Measurements from ENCODE around the gene NEU2. TPM values are rescaled to one million over a fixed set of nuclear protein-coding genes. Genes with fewer than 3 reads are reported as not detected.
A peak's percentile ranks its signal among the peaks of the same experiment; 100 is the strongest.

Gene NEU2
- total and polyA plus RNA-seq, 2 of the 13 experiments (the other 11 are each of a cell fraction or from before 2014, with no cell fraction given): not detected

- Histone ChIP-seq H3K9me3 (ENCODE audit: low read length) (no peaks in the 10 kb centered on the region), H3K79me2 (ENCODE audit: insufficient read depth, low read length) (no peaks in the 10 kb centered on the region), H3K4me1 (ENCODE audit: insufficient read depth, low read length) (peaks cover 45% of the 10 kb centered on the region), H4K20me1 (ENCODE audit: insufficient read depth, low read length) (no peaks in the 10 kb centered on the region), H3K4me3 (replicated peaks in 1 of 3; ENCODE audit: insufficient read depth in 1 of 3, low read depth in 2 of 3, low read length in 3 of 3) (no peak overlapping the region), H2AFZ (ENCODE audit: low read length) (no peak overlapping the region), H3K9ac (ENCODE audit: insufficient read depth, low read depth, low read length) (no peak overlapping the region), H3K27me3 (ENCODE audit: control insufficient read depth in 1 of 2, insufficient read depth in 2 of 2, low read length in 2 of 2) (no peaks in the 10 kb centered on the region), H3K36me3 (replicated peaks in 1 of 2; ENCODE audit: control insufficient read depth in 1 of 2, insufficient read depth in 2 of 2, low read length in 2 of 2) (peaks cover 3 to 18% of the 10 kb centered on the region in 2 experiments; a peak in 2 of 5 replicates), H3K4me2 (ENCODE audit: low read depth, low read length) (no peak overlapping the region), H3K27ac (ENCODE audit: extremely low read length, insufficient read depth, low read length) (peak overlapping the region; percentile 13)
- FAIRE-seq (no peak), DNase-seq (ENCODE audit: low spot score) (no peak), ATAC-seq (no peak)
- POLR2A ChIA-PET: interaction anchor here (1.9 kb wide), 1 partner anchor 16 kb away, joined by 9 read pairs; no protein-coding TSS in a partner anchor
- TF ChIP-seq ZBTB21 (CRISPR knock-in tag; IDR thresholded peaks at IDR 0.05) (no peak), ZNF709 (CRISPR knock-in tag; IDR thresholded peaks at IDR 0.05) (0 out of 2 replicates have a peak, but pooled peaks have one; percentile 16)
- in situ Hi-C loops (cut with HindIII; ENCODE audit: extremely low pct_ligation_motif_present, low pct_unique_long_range_greater_than_20kb): no loop called here
- CTCF ChIA-PET (ENCODE audit: low intra/inter-chr PET ratio, low total read pairs): no interaction called here
- intact Hi-C loops (cut with micrococcal nuclease; ENCODE audit: unreplicated experiment): no loop called here
- 97% methylated on average over 8 of the region's 8 CpGs for WGBS (ENCODE audit: low lambda C conversion rate)
- BruUV-seq (replicated peaks): no TSS peak
Measured at GRCh38 chr2:233083782-233084181, 51.3 kb downstream of the NEU2 start.

GRCh38 chr2:233084488-233084887 lies 52.0 kb downstream of the NEU2 start:
- H2AFZ ChIP-seq (ENCODE audit: low read length): no peak overlapping the region
- no peak overlapping the region for H3K4me3 ChIP-seq (replicated peaks in 1 of 3; ENCODE audit: insufficient read depth in 1 of 3, low read depth in 2 of 3, low read length in 3 of 3)
- no peak for DNase-seq (ENCODE audit: low spot score)
- POLR2A ChIA-PET: interaction anchor here (1.4 to 2.5 kb wide), 3 partner anchors 17 to 24 kb away, joined by 6 to 21 read pairs (median 9); partner anchors contain the start of gene INPP5D
- H3K9ac ChIP-seq (ENCODE audit: insufficient read depth, low read depth, low read length): peak overlapping the region; percentile 23; the same call in 1 of the 2 replicates
- H3K36me3 ChIP-seq (replicated peaks in 1 of 2; ENCODE audit: control insufficient read depth in 1 of 2, insufficient read depth in 2 of 2, low read length in 2 of 2): peaks cover 3 to 18% of the 10 kb centered on the region in 2 experiments; a peak in 2 of 5 replicates
- no peaks in the 10 kb centered on the region for H3K27me3 ChIP-seq (ENCODE audit: control insufficient read depth in 1 of 2, insufficient read depth in 2 of 2, low read length in 2 of 2)
- ATAC-seq: peak; percentile 17; the same call in 2 of the 3 replicates
- no peak overlapping the region for H3K4me2 ChIP-seq (ENCODE audit: low read depth, low read length)
- WGBS (ENCODE audit: low lambda C conversion rate): 91% methylated on average over 11 of the region's 13 CpGs
- peaks cover 45% of the 10 kb centered on the region for H3K4me1 ChIP-seq (ENCODE audit: insufficient read depth, low read length)
- no peak for FAIRE-seq
- intact Hi-C loops (cut with micrococcal nuclease; ENCODE audit: unreplicated experiment): no loop called here
- CTCF ChIA-PET (ENCODE audit: low intra/inter-chr PET ratio, low total read pairs): no interaction called here
- in situ Hi-C loops (cut with HindIII; ENCODE audit: extremely low pct_ligation_motif_present, low pct_unique_long_range_greater_than_20kb): no loop called here
- H4K20me1 ChIP-seq (ENCODE audit: insufficient read depth, low read length): no peaks in the 10 kb centered on the region
- BruUV-seq (replicated peaks): no TSS peak
- no peaks in the 10 kb centered on the region for H3K79me2 ChIP-seq (ENCODE audit: insufficient read depth, low read length)
- H3K9me3 ChIP-seq (ENCODE audit: low read length): no peaks in the 10 kb centered on the region
- H3K27ac ChIP-seq (ENCODE audit: extremely low read length, insufficient read depth, low read length): peak overlapping the region; percentile 81
- TF ChIP-seq HDAC6 (IDR thresholded peaks at IDR 0.05; ENCODE audit: low read depth, low read length): no peak
- peak; percentile 24; the same call in 1 of the 2 replicates for TF ChIP-seq ZNF687 (CRISPR knock-in tag; IDR thresholded peaks at IDR 0.05)
- TF ChIP-seq ZNF775 (CRISPR knock-in tag; IDR thresholded peaks at IDR 0.05; ENCODE audit: borderline replicate concordance): no peak
- TF ChIP-seq ZNF512B (CRISPR knock-in tag; IDR thresholded peaks at IDR 0.05; ENCODE audit: borderline replicate concordance): no peak
- TF ChIP-seq HIC2 (CRISPR knock-in tag; IDR thresholded peaks at IDR 0.05; ENCODE audit: low read depth): peak; percentile 80; the same call in 1 of the 2 replicates
- TF ChIP-seq ZNF558 (CRISPR knock-in tag; IDR thresholded peaks at IDR 0.05; ENCODE audit: borderline replicate concordance): no peak

Data from HepG2 (cell line).